Activated T-cell treated with anti-CD3 and anti-CD28 coated beads for 4 hours (primary cell): ENCODE data around the gene RNF121.

Source experiments
- DNase-seq: peaks from one replicate; pipeline ENCODE4 v3.0.0-alpha.2; 2020

RNF121 gene

GRCh38 chr11:72040491-72041363, 111.9 kb downstream of the RNF121 start:
- DNase-seq, result peak; percentile 64

DNA sequence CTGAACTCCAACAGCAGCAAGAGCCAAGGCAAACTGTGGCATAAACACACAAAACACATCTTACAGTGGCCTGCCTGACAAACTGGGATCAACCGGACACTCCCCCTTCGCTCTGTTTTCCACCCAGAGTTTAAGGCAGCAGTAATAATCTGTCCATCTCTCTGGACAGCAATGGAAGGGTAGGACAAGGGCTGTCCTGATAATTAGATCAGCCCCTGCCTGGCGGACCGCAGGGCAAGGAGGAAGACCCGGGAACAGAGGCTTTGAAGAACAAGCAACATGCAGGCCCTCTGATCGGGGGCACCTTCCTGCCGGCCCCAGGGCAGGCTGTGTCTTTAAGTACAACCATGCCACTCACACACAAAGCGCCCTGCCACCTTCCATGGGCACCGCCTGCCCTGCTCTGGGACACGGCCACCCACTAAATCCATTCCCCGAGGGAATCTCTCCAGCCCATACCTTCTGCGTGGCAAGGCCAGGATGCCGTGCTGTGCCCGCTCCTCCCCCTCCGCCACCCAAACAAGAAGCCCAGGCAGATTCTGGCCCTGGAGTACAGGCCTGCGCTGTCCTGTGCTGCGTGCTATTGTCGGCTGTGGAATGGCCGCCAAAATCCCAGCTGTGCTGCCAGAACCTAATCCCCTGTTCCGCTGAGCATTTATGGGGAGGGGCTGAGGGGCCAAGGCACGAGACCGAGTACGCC, 112.7 kb downstream of the RNF121 start:
- no peak for DNase-seq

- no peak for DNase-seq
Measured at GRCh38 chr11:72042064-72042745, 113.4 kb downstream of the RNF121 start.

DNA sequence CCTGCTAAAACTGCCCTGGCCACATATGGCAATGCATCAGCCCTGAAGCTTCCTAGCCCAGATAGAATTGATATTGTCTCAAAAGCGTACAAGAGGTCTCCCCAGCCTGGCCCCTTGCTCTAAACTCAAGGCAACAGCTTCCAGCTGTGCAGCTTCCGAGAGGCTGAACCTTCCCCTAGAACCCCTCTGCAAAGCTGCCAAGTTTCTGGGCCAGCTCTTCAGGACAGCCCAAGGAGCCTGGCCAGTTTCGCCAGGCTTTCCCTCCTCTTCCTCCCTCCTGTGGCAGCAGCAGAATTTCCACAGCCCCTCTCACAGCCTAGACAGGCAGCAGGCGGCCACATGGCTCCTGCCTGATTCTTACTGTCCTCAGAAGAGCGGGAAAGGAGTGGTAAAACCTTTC, 117.0 kb downstream of the RNF121 start:
- DNase-seq, result no peak
